ENCODE measurements around the gene DENND6A.
"Not testable (repeated sequence)": the region's sequence is repeated elsewhere in the genome, so short reads cannot be mapped to it uniquely, and the experiment has no call there.

DENND6A gene

DNA sequence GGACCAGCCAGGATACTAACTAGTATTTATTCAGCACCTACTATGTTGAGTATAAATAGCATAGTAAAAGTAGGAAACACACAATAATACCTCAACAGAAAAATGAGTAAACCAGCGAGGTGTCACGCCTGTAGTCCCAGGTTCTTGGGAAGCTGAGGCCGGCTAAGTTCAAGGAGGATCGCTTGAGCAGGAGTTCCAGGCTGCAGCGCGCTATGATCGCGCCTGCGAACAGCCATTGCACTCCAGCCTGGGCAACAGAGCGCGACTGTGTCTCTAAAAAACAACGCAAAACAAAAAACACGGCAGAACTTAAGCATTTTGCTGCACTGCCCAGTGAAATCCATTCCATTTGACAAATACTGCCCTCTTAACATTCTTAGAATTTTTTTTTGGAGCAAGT, 1.3 kb upstream of the DENND6A start:
- no peak for DNase-seq (ENCODE audit: extremely low read depth, insufficient read length)
- Histone ChIP-seq H3K27me3 (replicated peaks; ENCODE audit: control insufficient read depth, insufficient read depth, low read length) (no peaks in the 10 kb centered on the region), H3K4me3 (replicated peaks; ENCODE audit: low read depth, low read length) (no peak overlapping the region), H3K36me3 (ENCODE audit: control insufficient read depth, insufficient read depth, low read length) (no peaks in the 10 kb centered on the region)
- TF ChIP-seq, protein P1, sequence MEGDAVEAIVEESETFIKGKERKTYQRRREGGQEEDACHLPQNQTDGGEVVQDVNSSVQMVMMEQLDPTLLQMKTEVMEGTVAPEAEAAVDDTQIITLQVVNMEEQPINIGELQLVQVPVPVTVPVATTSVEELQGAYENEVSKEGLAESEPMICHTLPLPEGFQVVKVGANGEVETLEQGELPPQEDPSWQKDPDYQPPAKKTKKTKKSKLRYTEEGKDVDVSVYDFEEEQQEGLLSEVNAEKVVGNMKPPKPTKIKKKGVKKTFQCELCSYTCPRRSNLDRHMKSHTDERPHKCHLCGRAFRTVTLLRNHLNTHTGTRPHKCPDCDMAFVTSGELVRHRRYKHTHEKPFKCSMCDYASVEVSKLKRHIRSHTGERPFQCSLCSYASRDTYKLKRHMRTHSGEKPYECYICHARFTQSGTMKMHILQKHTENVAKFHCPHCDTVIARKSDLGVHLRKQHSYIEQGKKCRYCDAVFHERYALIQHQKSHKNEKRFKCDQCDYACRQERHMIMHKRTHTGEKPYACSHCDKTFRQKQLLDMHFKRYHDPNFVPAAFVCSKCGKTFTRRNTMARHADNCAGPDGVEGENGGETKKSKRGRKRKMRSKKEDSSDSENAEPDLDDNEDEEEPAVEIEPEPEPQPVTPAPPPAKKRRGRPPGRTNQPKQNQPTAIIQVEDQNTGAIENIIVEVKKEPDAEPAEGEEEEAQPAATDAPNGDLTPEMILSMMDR (IDR thresholded peaks at IDR 0.05; ENCODE audit: insufficient read depth, low read length, poor library complexity, severe bottlenecking): no peak

DNA sequence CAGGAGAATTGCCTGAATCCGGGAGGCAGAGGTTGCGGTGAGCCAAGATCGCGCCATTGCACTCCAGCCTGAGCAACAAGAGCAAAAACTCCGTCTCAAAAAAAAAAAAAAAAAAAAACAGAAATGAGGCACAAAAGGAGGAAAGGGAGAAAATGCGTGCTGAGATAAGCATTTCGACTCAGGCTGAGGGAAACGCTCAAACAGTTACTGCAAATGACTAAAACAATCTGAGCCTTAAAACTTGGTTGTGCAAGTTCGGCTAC, 813 bp downstream of the DENND6A start:
- H3K4me3 ChIP-seq (replicated peaks; ENCODE audit: low read depth, low read length): peak overlapping the region; percentile 88
- not testable (repeated sequence) for DNase-seq (ENCODE audit: extremely low read depth, insufficient read length); H3K36me3 ChIP-seq (ENCODE audit: control insufficient read depth, insufficient read depth, low read length); H3K27me3 ChIP-seq (replicated peaks; ENCODE audit: control insufficient read depth, insufficient read depth, low read length)

- TF ChIP-seq, protein P1 (IDR thresholded peaks at IDR 0.05; ENCODE audit: insufficient read depth, low read length, poor library complexity, severe bottlenecking): no peak
- no peaks in the 10 kb centered on the region for H3K27me3 ChIP-seq (replicated peaks; ENCODE audit: control insufficient read depth, insufficient read depth, low read length)
- no peak for DNase-seq (ENCODE audit: extremely low read depth, insufficient read length)
These were observed 1.3 kb downstream of the DENND6A start for GRCh38 chr3:57691411-57692132.

GRCh38 chr3:57689367-57690053, 3.4 kb downstream of the DENND6A start:
- Histone ChIP-seq H3K27me3 (replicated peaks; ENCODE audit: control insufficient read depth, insufficient read depth, low read length) (no peaks in the 10 kb centered on the region), H3K36me3 (ENCODE audit: control insufficient read depth, insufficient read depth, low read length) (no peaks in the 10 kb centered on the region; the same call in 1 of the 2 replicates), H3K4me3 (replicated peaks; ENCODE audit: low read depth, low read length) (no peak overlapping the region)
- DNase-seq (ENCODE audit: extremely low read depth, insufficient read length): no peak
- TF ChIP-seq, protein P1 (IDR thresholded peaks at IDR 0.05; ENCODE audit: insufficient read depth, low read length, poor library complexity, severe bottlenecking): no peak

More at GRCh38 chr3:57691411-57692132, 1.3 kb downstream of the DENND6A start:
- no peaks in the 10 kb centered on the region; the same call in 1 of the 2 replicates for H3K36me3 ChIP-seq (ENCODE audit: control insufficient read depth, insufficient read depth, low read length)
- H3K4me3 ChIP-seq (replicated peaks; ENCODE audit: low read depth, low read length): peak overlapping the region; percentile 88

DNA sequence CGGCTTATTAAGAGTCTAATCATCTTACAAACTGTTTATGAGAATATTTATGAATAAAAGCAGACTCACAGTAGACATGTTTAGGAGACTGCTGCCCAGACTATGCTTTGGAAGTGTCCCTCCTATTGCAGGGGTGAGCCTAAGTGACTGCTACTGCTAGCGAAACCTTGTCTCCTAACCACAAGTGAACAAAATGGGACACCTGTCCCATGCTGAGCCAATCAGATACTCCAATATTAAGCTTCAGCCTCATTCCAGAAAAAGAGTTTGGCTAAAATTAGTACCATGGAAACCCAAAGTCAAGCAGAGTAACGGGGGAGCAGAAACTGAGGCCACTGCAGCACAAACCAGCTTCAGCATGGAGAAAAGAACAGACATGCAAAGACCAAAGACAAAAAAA, 4.6 kb downstream of the DENND6A start:
- no peak for DNase-seq (ENCODE audit: extremely low read depth, insufficient read length)
- Histone ChIP-seq H3K36me3 (ENCODE audit: control insufficient read depth, insufficient read depth, low read length) (no peaks in the 10 kb centered on the region; the same call in 1 of the 2 replicates), H3K4me3 (replicated peaks; ENCODE audit: low read depth, low read length) (no peak overlapping the region), H3K27me3 (replicated peaks; ENCODE audit: control insufficient read depth, insufficient read depth, low read length) (no peaks in the 10 kb centered on the region)
- TF ChIP-seq, protein P1 (IDR thresholded peaks at IDR 0.05; ENCODE audit: insufficient read depth, low read length, poor library complexity, severe bottlenecking): no peak

DNA sequence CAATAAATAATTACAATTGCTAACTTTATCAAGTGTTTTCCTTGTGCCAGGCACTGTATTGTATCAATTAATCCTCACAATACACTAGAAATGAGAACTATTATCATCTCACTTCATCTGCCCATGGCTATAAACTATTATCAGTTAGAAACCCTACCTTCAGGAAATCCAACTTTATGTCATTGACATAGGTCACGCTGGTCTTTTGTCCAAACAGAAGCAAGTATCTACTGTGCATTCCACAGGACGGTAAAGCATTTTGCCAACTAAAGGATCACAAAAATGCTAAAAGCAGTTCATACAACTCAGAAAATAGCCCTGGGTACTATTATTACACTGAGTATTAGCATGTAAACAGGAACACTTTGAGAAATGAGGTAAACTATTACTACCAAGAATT, 9.6 kb downstream of the DENND6A start:
- TF ChIP-seq, protein P1 (IDR thresholded peaks at IDR 0.05; ENCODE audit: insufficient read depth, low read length, poor library complexity, severe bottlenecking): no peak
- Histone ChIP-seq H3K36me3 (ENCODE audit: control insufficient read depth, insufficient read depth, low read length) (no peaks in the 10 kb centered on the region; the same call in 1 of the 2 replicates), H3K4me3 (replicated peaks; ENCODE audit: low read depth, low read length) (no peak overlapping the region), H3K27me3 (replicated peaks; ENCODE audit: control insufficient read depth, insufficient read depth, low read length) (no peaks in the 10 kb centered on the region)
- no peak for DNase-seq (ENCODE audit: extremely low read depth, insufficient read length)
